Measurements from ENCODE around the gene NCOR2.

NCOR2 gene

DNA sequence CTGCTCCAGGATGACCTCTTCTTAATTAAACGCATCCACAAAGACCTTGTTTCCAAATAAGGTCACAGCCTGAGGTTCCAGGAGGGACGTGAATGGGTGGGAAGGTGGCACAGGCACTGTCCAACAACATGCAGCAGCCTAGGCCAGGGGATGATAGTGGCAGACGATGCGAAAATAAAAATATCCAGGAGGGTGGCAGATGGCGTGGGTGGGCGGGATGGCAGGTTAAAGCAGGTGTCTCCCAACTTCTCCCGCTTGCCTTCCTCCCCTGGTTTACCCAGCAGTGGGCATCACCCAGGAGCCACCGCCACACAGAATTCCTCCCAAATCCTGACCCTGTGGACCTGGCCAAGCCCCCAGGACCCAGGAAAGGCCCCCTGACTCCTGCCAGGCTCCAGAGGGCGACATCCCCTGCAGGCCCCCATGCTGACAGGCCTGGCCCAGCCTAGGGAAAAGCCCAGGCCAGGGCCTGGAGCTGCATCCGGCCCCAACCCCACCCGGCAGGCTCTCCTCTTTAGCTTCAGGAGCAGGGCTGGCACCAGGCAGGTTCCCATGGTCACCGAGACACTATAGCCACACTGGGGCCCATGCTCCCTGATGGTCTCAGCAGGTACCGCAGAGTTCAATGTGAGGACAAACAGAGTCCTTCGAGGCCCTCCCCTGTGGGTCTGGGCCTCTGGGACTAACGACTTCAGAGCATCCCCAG lies 9.7 kb downstream of the NCOR2 start:
- no peak for DNase-seq

DNA sequence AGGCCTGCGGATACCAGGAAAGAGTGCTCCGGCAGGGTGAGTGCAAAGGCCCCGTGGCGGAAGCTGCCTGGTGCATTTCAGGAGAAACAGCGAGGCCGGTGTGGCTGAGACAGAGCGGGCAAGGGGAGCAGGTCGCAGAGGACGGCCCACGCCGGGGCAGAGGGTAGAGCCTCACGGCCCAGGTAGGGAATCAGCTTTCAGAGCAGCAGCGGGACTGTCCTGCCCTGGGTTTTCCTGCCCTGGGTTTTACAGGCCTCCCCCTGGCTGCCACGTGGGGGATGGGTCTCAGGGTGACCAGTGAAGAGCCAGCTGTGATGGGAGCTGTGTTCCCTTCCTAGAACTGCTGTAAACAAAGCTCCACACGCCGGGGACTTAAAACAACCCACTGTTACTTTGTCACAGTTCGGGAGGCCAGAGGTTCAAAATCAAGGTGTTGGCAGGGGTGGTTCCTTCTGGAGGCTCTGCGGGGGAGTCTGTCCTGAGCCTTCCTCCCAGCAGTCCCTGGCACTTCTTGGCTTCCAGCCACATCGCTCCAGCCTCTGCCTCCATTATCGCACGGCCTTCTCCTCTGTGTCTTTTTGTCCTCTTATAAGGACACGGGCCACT lies 10.4 kb downstream of the NCOR2 start:
- no peak for DNase-seq

DNA sequence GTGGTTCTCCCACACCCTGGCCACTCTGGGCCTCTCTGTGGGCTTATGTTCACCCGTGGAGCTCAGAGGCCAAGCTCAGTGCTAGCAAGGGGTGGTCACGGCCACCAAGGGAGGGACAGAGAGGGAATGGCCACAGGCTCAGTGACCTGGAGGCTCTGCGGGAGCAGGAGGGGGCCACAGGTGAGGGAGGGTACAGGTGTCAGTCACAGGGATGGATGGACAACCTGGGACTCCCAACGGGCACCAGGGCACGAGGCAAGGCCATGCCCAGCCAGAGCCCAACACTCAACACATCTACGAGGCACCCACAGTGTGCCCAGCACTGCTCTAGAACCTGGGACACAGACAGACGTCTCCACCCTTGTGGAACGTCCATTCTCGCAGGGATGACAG lies 11.3 kb downstream of the NCOR2 start:
- DNase-seq: no peak

DNA sequence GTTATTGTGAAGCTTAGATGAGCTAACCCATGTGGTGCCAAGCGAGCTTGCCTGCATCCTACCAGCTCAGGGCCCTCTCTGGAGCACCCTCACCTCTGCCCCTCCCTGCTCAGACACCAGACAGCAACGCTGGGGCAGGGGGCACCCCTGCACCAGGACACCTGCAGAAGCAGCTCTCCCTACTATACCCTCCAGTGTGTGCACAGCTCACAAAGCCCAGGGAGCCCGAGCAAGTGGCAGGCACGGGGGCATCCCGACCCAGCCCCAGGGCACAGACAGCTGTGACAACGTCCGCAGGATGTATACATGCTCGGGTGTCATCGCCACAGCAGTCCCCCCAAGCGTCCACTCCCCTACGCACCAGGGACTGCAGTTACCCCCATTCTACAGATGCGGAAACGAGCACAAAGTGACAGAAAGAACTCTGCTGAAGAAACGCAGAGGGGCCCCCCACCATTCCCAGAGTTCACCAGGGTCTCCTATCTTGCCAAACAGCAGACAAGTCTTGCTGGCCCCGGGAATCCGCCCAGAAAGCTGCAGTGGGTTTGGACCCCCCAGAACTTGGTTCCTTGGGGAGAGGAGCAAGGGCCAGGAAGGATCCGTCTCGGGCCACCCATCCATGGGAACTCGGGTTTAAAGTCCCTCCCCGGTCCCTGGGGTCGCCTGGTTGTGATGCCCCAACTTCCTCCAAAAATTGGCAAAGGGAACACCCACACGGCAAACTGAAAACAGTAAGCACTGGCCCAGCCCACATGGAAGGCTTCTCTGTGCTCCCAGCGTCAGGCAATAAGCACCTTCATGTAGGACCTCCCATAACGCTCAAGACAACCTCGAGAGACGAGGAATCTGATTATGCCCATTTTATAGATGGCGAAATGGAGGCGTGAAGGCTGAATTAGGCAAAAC lies 12.0 kb downstream of the NCOR2 start:
- DNase-seq: no peak

DNA sequence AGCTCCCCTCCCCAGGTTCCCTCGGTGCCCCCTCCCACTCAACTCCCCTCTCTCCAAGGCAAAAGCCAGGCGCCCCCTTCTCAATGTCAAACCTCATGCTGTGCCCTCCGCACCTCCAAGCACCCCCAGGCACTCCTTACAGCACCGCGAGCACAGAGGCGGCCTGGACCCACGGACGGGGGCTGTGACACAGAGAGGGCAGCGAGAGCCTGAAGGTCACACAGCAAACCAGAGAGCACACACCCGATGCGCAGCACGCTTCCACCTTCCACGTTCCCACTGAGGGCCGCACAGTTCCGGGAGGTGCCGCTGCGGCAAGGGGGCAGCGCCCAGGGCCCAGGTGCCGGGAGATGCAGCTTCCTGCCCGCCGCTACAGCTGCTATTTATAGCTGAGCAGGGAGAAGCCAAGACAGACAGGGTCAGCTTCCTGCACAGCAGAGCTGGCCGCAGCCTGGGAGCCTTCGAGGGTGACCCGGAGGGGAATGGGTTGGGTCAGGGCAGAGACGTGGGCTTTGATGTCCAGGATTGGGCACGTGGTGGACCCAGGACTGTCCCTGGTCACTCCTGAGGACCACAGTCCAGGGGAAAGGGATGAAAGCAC lies 12.9 kb downstream of the NCOR2 start:
- no peak for DNase-seq

DNA sequence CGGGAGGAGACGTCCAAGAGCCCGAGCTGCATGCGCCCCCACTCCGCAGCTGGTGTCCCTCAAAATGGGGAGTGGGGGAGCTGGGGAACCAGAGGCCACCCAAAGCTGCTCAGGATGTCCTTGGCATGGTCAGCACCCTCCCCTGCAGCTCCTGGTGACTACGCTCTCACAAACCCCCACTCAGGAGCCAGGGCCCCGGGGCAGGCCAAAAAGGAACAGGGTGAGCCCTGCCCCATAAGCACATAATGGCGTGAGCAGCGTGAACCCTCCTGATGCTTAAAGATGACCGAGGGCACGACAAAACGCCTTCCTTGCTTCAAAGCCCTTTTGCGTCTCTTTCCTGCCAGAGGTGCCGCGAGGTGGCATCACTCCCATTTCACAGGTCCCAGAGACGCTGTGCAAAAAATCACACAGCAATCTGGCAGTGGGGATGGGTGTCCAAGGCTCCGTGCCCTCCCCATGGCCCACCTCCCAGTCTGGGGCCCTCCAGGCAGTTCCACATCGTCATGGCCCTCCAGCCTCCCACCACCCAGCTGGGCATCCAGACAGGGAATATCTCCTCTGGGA lies 13.5 kb downstream of the NCOR2 start:
- DNase-seq: no peak

DNA sequence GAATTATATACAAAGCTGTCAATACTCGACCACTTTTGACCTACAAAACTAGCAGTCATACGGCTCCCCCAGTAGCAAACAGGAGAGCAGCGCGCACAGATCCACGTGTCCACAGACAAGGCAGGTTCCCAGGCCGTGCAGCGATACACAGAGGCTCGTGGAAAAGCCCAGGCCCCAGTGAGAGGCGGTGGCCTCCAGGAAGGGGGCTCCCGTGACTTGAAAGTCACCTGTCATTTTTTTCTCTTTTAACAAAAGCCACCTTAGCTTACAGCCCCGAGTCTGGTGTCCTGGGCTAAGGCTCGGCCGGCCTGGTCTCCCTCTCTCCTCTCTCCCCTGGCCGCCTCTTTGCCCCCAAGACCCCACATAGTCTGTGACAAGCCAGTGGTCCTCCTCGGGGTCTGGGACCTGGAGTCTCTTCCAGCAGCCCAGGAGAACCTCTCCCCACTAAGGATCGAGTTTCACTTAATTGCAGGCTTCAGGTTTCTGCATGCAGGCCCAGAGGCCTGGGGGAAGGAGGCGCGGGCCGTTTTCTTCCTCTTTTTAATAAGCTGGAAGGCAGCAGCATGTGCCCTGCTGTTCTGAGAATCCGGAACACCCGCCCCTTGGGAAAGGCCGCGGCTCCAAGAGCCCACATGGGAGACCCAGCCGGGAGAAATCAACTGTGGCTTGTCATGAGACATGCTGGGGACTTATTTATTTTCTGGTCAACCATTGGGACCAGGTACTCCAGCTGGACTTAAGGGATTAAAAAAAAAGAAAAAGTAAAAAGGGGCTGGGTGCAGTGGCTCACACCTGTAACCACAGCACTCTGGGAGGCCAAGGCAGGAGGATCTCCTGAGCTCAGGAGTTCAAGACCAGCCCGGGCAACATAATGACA lies 15.9 kb downstream of the NCOR2 start:
- no peak for DNase-seq

DNA sequence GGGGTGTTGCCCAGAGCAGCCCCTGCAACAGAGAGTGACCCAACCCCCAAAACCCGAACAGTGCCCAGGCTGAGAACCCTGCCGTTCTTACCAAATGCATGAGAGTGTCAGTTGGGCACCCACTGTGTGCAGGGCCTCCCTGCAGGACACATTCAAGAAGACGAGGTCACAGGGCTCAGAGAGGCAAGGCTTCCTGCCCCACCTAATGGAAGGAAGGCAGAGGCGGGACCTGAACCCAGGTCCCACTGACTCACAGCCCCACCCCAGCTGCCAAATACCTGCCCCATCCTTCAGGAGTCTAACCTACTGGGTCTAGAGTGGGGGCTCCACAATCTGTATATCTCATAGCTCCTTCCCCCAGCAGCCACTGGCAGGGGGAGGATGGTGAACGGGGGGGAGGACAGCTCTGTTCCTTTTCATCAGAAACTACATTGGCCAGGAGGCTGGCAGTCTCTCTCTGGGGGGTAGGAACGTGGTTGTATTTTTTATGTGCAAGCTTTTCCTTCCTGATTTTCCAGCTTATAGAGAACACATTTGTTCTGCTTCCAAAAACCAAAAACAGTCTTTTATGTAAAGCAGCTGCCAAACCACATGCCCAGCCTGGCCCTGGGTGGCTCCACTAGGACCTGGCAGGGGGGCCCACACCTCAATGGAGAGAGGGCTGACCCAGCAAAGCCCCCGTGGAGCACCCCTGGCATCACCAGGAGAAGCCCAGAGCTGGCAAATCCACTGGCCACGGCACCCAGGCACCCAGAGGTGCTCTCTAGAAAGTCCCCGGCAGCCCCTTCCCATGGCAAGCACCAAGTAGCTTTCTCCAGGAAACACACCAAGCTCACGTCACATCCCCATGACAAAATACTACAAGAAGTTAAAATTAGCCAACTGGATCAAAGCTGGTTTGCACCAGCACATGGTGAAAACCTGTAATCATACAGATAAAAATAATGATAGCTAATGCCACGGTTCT lies 17.0 kb downstream of the NCOR2 start:
- no peak for DNase-seq

DNA sequence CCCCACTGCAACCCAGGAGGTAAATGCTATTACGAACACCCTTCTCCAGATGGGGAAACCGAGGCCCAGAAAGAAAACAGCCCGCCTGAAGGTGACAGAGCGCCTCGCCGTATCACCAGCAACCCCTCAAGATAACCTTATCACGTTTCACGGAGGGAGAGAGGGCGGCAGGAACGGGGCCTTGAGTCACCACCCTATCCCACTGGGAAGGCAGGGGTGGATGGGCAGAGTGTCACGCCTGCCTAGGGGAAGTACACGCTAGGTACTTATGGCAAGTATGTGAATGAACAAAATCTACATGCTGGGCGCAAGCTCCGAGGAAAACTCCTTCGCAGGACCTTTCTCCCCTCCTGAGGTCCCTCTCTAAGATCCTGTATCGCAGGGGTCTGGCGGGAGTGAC lies 17.8 kb downstream of the NCOR2 start:
- DNase-seq: no peak

DNA sequence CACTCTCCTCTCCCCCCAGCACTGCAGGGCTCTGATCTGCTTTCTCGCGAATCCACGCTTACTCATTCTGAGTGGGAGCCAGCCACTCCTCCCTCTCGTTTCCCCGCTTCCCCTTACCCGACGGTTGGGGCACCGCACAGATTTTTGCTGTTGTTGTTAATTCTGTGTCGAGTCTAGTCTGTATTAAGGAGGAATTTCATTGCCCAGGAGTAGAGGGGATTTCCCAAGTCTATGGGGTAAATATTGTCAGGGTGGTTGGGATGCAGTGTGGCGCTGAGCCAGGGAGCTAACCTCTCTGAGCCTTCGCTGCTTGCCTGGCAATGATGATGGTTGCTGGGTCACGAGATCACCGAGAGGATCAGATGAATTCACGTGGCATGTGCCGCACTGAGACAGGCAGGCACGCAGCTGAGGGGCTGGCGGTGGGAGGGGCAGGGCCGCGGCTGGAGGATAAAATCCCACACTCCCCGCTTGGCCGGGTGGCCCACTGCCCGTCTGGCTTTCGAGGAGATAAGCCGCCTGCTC lies 18.5 kb downstream of the NCOR2 start:
- DNase-seq: peak; percentile 74

DNA sequence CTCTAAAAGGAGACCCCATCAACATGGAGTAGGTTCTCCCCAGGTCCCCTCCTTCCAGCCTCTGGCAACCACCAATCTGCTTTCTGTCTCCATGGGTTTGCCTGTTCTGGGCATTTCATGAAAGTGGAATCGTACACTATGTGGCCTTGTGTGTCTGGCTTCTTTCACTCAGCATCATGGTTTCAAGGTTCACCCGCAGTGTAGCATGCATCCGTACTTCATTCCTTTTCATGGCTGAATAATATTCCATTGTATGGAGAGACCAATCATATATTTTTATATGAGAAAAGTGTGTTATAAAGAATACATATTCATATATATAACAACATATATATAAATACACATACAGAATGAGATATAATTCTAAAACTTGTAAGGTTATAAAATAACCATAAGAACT lies 19.8 kb downstream of the NCOR2 start:
- no peak for DNase-seq

DNA sequence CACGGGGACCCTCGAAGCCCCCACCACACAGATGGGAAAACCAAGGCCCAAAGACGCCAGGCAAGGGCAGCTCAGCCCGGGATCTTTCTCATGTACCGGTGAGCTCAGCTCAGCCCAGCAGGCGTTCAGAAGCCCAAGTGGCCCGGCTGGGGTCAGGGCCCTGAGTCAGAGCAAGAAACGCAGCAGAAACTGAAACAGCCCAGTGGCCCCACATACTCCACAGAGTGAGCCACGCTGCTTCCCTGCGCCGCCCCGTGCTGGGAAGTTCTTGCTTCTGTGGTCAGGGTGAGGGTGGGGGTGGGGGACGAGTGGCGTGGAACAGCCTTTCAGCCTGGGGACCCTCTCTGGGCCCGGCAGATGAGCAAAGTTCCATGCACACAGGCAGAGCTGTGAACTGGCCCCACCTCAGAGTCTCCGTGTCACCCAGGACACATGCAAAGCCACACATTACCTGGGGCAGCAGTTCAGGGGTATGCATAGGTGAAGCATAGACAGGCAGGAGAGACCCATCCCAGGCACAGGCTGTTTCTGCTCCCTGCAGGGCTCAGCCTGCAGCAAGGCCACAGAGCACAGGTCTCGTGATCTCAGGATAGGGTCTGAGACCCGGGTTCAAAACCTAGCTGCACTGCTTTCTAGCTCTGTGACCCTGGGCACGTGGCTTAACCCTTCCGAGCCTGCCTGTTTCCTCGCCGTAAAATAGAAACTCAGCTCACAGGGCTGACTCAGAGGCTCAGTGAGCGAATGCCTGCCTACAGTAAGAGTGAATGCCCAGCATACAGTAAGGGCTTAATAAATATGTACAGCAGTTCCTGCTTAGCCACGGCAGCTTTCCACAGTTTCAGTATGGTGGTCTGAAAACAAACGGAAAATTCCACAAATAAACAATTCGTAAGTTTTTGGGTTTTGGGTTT lies 21.6 kb downstream of the NCOR2 start:
- peak; percentile 57 for DNase-seq

DNA sequence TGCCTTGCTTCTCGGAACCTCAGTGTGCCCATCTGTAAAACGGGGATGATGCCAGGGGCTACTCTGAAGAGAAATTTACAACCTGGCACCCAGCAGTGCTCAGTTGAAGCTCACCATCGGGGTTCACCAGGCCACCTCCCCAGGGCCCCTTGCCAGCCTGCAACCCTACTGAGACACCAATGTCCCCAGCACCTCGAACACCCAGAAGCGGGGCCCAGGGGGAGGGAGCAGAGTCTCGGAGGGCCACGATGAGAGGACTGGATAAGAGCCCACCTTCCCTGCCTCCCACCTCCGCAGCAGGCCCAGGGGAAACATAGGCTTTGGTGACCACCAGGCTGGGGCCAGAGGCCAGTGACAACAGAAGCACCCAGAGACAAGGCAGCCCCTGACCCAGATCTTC lies 22.4 kb downstream of the NCOR2 start:
- DNase-seq: no peak

DNA sequence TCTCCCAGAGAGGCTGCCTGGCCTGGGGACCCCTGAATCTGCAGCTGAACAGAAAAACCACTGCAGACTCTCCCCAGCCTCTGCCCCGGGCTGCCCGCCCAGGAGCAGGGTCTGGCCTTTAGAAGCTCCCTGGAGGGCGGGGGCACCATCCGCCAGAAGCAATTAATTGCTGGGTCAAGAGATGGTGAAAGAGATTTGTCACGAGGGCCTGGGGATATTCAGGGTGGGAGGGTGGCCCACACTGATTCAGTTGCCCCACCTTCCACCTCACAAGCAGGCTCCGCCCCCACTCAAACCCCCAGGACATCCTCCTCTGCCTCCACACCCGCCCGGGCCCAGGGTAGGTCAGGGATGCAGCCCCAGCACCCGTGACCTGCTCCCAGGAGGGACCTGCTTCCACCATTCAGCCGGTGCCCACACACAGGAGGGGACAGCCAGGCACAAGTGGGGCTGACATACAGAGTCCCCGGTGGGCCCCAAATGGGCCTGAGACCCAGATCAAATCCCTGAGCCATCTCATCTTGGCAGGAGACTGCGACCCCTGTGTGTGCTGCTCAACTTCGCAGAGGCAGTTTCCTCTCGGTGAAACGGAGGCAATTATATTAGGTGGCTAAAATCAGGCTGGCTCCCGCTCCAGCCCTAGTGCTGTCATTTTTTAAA lies 23.0 kb downstream of the NCOR2 start:
- no peak for DNase-seq

DNA sequence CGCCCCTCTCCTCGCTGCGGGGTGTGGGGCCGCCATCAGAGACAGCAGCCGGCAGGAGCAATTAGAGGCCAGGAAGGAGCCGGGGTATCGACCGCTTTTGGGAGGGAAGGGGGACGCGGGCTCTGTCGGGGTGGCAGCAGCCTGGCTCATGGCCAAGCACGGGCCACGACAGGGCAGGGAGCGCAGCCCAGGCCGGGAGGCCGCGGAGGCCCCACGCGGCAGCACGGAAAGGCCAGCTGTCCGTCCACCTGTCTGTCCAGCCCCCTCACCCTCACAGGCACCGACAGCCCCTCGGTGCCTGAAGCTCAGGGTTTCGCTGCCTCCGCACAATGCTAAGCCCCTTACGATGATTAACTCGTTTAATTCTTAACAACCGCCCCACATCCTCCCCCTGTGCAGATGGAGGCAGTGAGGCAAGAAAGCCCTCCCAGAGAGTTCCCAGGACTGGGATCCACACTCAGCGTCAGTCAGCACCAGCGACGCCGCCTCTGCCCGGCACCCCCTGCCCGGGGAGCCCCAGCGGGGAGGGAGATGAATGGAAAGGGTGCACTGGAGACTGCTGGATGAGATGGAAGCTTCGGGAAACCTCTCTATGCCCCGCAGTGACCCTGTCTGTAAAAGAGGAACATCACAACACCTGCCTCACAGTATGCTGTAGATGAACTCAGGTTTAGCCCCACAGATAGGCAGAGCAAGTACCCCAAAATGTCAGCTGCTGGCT lies 23.7 kb downstream of the NCOR2 start:
- DNase-seq: peak; percentile 89

DNA sequence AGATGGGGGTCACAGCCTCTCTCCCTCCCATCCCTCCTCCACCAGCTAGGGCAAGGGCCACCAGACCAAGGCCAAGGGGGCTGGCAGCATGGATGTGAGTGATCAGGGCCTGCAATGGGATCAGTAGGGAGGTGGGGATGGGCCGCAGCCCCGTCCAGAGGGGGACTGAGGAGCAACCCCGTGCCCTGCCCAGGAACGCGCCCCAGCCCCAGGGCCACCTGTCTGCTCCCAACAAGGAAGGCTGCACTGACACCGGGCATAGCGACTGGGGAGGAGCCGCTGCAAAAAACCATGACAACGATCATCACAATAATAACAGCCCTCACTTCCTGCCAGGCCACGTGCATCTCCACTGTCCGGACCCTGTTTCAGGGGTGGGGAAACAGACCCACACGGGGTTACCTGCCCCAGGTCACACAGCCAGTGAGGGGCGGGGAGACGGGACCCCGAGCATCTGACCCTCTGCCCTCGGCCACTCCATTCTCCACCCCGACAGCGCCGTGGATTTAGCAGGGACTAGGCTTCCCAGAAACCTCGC lies 24.3 kb downstream of the NCOR2 start:
- DNase-seq: peak; percentile 76

DNA sequence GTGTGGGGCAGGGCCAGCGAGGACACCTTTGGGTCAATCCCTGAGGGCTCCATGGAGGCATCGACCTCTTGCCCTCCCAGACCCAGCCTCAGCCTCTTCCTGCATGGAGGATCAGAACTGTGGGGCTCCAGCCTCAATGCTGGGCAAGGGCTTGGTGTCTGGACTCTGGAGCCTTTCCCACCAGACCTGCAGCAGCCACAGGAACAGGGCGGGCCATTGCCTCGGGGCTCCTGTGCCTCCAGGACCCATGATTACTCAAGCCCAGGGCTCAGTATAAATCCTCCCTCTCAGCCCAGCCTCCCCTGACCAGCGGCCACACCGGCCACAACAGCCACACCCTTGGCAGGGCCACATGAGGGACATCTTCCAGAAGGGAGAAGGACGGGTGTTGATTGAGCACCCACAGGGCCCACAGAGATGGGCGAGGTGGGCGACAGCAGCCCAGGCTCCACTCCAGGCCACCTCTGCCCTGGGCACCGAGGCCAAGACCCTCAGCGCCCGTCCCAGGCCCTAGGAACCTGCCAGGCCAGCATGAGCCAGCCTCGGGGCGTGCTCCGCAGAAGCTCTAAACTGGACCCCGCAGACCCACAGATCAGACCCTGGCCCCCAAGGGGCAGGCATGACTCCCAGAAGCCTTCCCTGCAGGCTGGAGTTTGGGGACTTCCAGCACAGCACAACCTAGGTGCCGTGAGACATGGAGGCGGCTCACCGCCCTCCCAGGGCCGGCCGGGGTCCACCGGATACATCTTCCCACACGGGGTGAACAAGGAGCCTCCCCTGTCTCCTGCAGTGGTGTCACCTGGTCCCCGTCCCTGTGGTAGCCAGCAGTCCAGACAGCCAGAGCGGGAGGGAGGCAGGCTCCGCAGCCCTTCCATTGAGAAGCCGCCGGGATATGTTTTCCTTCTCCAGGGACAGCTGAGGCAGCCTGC lies 25.1 kb downstream of the NCOR2 start:
- DNase-seq: no peak

All from kidney glomerular epithelial cell (primary cell).